NCI-H2107 treated with DMSO at 0.1 percent for 48 hours (cell line): Measurements from ENCODE around the gene LYSET.
"Not testable (repeated sequence)": the region's sequence is repeated elsewhere in the genome, so short reads cannot be mapped to it uniquely, and the experiment has no call there.

ENCODE experiments used
- DNase-seq: peaks from one replicate; lab custom pipeline; 2025; ENCODE audit not compliant: unreplicated experiment; lab: John Stamatoyannopoulos, UW

LYSET gene

GRCh38 chr14:93184391-93185348 is at the start of gene LYSET, which contains the start of gene MOAP1:
TSS of gene LYSET (plus strand) at chr14:93185317. CDS start at chr14:93185406, 89 bp downstream.
TSS of gene MOAP1 (minus strand) at chr14:93184897. CDS start at chr14:93184242, 655 bp downstream.
- DNase-seq = peak; percentile 78

GRCh38 chr14:93135399-93135798 is 49.7 kb upstream of the LYSET start:
- DNase-seq = no peak

DNA sequence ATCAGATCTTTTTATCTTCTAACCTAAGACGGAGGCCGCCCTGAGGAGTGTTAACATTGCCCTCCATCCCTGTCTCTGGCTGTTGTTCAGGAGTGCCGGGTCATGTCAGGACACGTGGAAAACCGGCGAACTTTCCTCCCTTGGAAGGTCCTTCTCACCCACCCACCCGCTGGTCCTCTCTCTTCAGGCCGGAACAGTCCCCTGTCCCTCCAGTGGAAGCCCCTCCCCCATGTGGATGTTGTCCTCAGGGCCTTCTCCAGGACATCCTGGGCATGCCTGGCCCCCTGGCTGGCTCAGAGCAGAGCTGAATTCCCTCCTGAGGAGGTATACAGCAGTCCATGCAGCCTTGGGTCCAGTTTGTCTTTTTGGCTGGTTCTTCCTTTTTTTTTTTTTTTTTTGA is 49.1 kb upstream of the LYSET start:
- no peak for DNase-seq

GRCh38 chr14:93136508-93136907 is 48.6 kb upstream of the LYSET start:
- DNase-seq = not testable (repeated sequence)

- peak; percentile 67 for DNase-seq
Observed at GRCh38 chr14:93137864-93138263, 47.3 kb upstream of the LYSET start.

- DNase-seq = no peak
Observed at GRCh38 chr14:93142854-93143652, 42.1 kb upstream of the LYSET start.

DNA sequence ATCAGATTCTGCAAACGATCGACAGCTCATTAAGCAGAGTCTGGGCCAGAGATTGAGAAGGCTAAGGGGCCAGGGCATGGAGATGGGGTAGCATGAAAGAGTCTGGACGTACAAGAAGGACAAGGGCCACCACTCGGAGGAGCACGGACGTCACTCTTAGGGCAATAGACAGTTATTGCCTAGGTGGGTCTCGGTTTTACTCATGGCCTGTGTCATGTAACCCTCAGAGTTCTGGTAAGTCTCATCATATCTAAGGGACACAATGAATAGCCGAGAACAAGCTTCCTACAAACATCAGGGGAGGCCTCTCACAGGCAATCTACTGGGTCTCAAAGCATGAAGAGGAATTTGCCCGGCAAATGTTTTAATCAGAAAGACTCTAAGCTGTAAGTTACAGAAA is 39.0 kb upstream of the LYSET start:
- DNase-seq = no peak

- no peak for DNase-seq
Observed at GRCh38 chr14:93148979-93149378, 36.1 kb upstream of the LYSET start.

DNA sequence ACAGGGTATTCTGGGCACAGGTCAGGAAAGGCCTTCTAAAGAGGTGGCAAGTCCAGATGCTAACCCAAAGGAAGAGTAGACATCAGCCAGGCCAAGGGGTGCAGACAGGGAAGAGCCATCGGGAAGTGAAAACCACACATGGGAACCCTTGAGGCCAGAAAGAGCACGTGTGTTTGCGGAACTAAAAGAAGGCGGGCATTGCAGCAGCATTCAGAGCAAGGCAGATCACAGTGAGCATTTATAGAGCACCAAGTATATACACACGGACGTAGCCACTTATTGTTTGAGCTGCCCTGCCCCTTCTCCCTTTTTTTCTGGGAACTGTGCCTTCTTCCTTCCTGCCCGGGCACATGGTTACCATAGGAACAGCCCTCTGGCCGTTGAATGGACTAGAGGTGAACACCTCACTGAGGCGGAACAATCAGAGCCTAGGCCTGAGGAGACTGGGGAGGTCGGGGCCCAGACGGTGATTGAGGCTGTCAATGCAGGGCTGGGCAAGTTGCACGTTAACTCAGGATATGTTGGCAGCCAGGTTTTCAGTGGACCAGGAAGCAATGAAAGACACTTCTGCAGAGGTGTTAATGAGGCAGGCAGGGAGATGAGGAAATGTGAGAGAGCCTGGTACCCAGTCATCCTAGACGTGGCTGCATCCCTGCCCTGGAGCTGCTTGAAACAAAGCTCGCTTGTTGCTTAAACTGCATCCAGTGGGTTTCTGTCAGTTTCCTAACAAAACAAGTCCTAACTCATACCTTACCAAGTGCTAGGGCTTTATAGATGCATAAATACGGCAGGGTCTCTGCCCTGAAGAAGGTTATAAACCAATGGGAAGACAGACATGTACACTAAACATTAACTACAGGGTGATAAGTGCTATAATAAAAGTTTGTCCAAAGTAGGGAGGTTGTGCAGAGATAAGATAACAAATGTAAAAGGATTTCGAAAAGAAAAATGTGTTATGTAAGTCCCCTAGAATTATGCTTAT is 34.6 kb upstream of the LYSET start:
- no peak for DNase-seq

- DNase-seq = peak; percentile 19
Observed at GRCh38 chr14:93153121-93153520, 32.0 kb upstream of the LYSET start.

DNA sequence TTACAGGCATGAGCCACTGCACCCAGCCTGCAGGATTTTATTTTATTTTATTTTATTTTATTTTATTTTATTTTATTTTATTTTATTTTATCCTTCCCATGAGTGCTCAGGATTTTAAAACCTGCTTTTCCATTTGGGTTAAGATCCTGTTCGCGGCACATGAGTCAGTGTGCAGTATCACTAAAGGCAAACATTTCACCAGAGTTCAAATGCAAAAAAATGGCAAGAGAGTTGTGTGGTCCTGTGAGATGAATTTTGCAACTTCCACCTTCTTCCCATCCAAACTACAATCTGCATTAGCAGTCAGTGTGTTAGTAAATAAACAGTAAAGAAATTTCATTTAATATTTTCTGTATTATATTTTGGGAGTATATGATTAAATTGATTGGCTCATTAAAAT is 29.4 kb upstream of the LYSET start:
- DNase-seq = no peak

DNA sequence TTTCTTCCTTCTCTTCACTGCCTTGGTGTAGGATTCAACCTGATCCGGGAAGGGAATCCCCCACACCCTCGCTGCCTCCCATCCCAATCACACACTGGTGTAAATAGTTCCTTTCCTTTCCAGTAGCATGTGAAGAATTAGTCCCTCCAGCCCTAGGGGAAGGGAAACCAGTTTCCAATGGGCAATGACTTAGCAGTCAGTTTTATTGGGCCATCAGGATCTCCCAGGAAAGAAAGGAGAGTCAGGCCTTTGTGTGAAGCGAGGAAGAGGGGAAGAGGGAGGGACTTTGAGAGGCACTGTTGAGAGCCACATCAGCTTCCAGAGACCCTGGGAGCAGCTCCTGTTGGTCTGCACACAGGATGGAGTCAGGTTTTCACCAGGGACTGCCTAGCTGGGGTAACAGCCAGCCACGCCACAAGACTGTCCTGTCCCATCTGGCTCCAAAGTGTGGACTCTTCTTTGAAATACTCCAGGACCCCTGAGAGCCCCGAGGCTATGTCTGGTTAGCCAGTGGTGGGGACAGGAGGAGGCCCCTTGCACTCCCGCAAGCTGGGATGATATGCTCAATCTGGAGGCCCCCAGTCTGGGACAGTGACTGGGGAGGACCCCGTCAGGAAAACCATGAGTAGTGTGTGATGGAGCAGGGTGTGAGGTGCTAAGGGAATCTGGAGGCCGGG is 28.3 kb upstream of the LYSET start:
- DNase-seq = no peak

- not testable (repeated sequence) for DNase-seq
Observed at GRCh38 chr14:93158349-93158748, 26.8 kb upstream of the LYSET start.

GRCh38 chr14:93159625-93160352 is 25.3 kb upstream of the LYSET start:
- not testable (repeated sequence) for DNase-seq

DNA sequence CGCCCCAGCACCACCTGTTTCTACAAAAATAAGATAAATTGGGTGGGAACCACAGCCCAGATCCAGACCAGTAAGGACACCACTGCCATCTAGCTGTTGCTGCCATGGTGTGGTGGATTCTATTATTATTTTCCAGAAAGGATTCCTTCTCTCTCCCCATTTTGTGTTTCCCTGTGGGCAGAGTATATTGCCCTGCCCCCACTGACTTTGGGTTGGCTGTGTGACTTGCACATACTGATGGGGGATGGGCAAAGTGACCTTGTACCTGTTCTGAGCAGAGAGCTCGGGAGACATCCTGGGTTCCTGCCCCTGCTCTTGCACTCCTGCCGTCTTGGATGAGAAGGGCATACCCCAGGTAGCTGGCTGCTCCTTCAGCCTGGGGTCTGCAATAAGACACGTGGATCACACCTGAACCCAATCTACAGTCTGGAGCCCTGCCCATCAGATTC is 24.7 kb upstream of the LYSET start:
- peak; percentile 60 for DNase-seq

DNA sequence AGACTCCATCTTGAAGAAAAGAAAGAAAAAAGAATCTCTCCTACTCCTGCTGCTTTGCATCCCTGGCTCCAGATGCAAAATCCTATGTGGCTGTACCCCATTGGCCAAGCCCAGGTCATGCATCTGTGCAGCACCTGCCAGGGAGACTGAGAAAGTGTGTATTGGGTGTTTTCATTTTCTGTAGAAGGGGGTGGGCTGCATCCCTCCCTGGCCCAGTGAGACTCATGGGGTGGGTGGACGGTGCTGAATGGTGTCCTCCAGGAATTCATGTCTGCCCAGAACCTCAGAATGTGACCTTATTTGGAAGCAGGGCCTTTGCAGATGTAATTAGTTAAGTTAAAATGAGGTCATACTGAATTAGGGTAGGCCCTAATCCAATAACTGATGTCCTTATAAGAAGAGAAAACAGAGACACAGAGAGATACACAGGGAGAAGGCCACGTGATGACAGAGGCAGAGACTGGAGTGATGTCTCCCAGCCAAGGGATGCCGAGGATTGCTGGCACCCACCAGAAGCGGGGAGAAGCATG is 23.6 kb upstream of the LYSET start:
- no peak for DNase-seq

DNA sequence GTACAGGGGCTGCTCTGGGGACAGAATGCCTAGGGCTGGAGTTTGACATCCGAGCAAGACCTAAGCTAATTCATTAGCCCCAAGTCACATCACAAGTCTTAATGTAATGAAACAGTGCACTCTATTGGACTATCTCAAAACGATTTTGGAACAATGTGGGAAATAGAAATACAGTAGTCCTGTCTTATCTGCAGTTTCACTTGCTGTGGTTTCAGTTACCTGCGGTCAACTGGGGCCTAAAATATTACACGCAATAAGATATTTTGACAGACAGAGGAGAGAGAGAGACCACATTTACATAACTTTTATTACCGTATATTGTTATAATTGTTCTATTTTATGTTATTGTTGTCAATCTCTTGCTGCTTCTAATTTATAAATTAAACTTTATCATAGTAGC is 21.6 kb upstream of the LYSET start:
- no peak for DNase-seq

- not testable (repeated sequence) for DNase-seq
Observed at GRCh38 chr14:93165271-93166265, 19.5 kb upstream of the LYSET start.
